ENCODE results near the gene SRR. TPM values are rescaled to one million over a fixed set of nuclear protein-coding genes. Genes with fewer than 3 reads are reported as not detected.

SRR gene
- total RNA-seq, 1 experiment from 2014 or later: 5.6 TPM

DNA sequence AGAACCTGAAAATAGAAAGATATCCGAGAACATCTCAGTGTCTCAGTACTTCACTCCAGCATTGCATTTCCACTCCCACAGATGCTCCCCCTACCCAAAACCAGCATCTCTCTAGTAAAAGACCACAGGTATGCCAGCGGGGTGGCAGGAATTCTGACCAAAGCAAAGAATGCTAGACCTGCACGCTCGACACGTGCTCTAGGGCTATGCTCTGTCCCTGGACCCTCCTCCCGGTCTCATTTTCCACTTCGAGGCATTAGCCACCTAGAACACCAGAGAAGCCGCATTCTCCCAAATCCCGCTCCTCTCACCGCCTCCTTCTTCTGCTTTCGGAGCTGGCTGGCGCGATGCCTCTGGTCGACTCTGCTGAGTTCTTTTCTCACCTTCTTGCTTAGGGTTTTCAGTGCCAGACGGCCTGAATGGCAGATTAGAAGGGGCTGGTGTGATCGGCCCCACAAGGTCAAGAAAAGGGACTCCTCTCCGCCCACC is 32.0 kb downstream of the SRR start:
- peaks cover 12% of the 10 kb centered on the region for H3K23me2 ChIP-seq (ENCODE audit: insufficient read length, low read depth, low read length, poor library complexity, severe bottlenecking)
- no peak overlapping the region for H2BK5ac ChIP-seq (ENCODE audit: insufficient read length, low read length)
- H2BK15ac ChIP-seq (ENCODE audit: low read depth, low read length): no peak overlapping the region
- TF ChIP-seq, protein P1, sequence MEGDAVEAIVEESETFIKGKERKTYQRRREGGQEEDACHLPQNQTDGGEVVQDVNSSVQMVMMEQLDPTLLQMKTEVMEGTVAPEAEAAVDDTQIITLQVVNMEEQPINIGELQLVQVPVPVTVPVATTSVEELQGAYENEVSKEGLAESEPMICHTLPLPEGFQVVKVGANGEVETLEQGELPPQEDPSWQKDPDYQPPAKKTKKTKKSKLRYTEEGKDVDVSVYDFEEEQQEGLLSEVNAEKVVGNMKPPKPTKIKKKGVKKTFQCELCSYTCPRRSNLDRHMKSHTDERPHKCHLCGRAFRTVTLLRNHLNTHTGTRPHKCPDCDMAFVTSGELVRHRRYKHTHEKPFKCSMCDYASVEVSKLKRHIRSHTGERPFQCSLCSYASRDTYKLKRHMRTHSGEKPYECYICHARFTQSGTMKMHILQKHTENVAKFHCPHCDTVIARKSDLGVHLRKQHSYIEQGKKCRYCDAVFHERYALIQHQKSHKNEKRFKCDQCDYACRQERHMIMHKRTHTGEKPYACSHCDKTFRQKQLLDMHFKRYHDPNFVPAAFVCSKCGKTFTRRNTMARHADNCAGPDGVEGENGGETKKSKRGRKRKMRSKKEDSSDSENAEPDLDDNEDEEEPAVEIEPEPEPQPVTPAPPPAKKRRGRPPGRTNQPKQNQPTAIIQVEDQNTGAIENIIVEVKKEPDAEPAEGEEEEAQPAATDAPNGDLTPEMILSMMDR (conservative IDR thresholded peaks at IDR 0.05): no peak
- H3K27me3 ChIP-seq (ENCODE audit: insufficient read depth, low read length): no peaks in the 10 kb centered on the region
- H3K4ac ChIP-seq (ENCODE audit: low read depth, low read length): no peak overlapping the region
- H3K79me2 ChIP-seq (ENCODE audit: insufficient read depth, low read length): peaks cover 6% of the 10 kb centered on the region; the same call in 1 of the 2 replicates
- peaks cover 2 to 11% of the 10 kb centered on the region in 2 experiments; a peak in 3 of 4 replicates for H3K4me1 Mint-ChIP-seq
- peak overlapping the region; percentile 79 for H3K4me2 ChIP-seq (ENCODE audit: insufficient read depth, insufficient read length, low read length)
- peaks cover 2% of the 10 kb centered on the region for H4K20me1 ChIP-seq (ENCODE audit: control insufficient read depth, insufficient read depth, insufficient read length)
- no peak overlapping the region for H3K56ac ChIP-seq (ENCODE audit: insufficient read length, low read depth, low read length)
- H3K18ac ChIP-seq (ENCODE audit: insufficient read length, low read depth, low read length): no peak overlapping the region
- no peak overlapping the region for H2BK20ac ChIP-seq (ENCODE audit: low read depth, low read length, poor library complexity, severe bottlenecking)
- no peak overlapping the region for H3K23ac ChIP-seq (ENCODE audit: insufficient read length, low read depth, low read length)
- H2AFZ ChIP-seq (ENCODE audit: low read length): no peak overlapping the region
- no peak overlapping the region for H4K91ac ChIP-seq (ENCODE audit: insufficient read length, low read depth, low read length)
- no peaks in the 10 kb centered on the region for H3K9me3 Mint-ChIP-seq
- no CpG with 5 or more reads among the region's 17 CpGs for WGBS (ENCODE audit: extremely low coverage, insufficient read length, low lambda C conversion rate)
- peaks cover 0 to 17% (median 0%) of the 10 kb centered on the region in 3 experiments; a peak in 3 of 7 replicates for H3K36me3 Mint-ChIP-seq (ENCODE audit: insufficient read depth in 1 of 3, low read depth in 3 of 3)
- H4K8ac ChIP-seq (replicated peaks; ENCODE audit: insufficient read length, low read depth, low read length): no peak overlapping the region
- H3T11ph ChIP-seq (ENCODE audit: low read length): no peak overlapping the region
- no peak overlapping the region for H3K14ac ChIP-seq (ENCODE audit: insufficient read depth, low read length)
- no peak overlapping the region for H3K27ac ChIP-seq (ENCODE audit: insufficient read length, low read depth, low read length)
- no peak overlapping the region for H2BK12ac ChIP-seq (ENCODE audit: insufficient read length, low read depth, low read length)
- no peak overlapping the region for H2AK5ac ChIP-seq (ENCODE audit: insufficient read length, low read length)
- no peak overlapping the region for H2BK120ac ChIP-seq (ENCODE audit: low read depth, low read length, poor library complexity, severe bottlenecking)
- no peaks in the 10 kb centered on the region for H3K79me1 ChIP-seq (ENCODE audit: insufficient read depth, low read depth, low read length, poor library complexity, severe bottlenecking)
- H3K9ac ChIP-seq (ENCODE audit: extremely low read depth, insufficient read length, low read length): peak overlapping the region; percentile 80
- H3K9me3 ChIP-seq (ENCODE audit: control insufficient read depth, low read depth, low read length): no peaks in the 10 kb centered on the region
- DNase-seq: no peak
- H3K27me3 Mint-ChIP-seq (ENCODE audit: low read depth): no peaks in the 10 kb centered on the region
- no peak overlapping the region for H3K4me3 Mint-ChIP-seq
- peaks cover 3% of the 10 kb centered on the region; the same call in 1 of the 2 replicates for H3K4me1 ChIP-seq (ENCODE audit: insufficient read depth, low read length)
- H4K5ac ChIP-seq (ENCODE audit: insufficient read length, low read depth, low read length): no peak overlapping the region
- peak overlapping the region; percentile 95 to 99 (median 96); a peak in 6 of 7 replicates for H3K27ac Mint-ChIP-seq

Data from H9 (cell line).